Parathyroid adenoma (tissue), 2 donors: ENCODE measurements around the gene PRCC.

Experiments used
- H2AFZ ChIP-seq: fragments of 300-600 bp; sonication (generic); one replicate; pipeline ENCODE4 v1.7.0; 2017; ENCODE audit warnings: antibody characterized with exemption, mild to moderate bottlenecking
- H3K27ac ChIP-seq: fragments of 300-600 bp; sonication (generic); one replicate; pipeline ENCODE4 v1.7.0; 2017
- H3K27me3 ChIP-seq: fragments of 300-600 bp; sonication (generic); one replicate; pipeline ENCODE4 v1.7.0; 2017; ENCODE audit warnings: low read length; ENCODE audit not compliant: control insufficient read depth, insufficient read depth
- H3K36me3 ChIP-seq: fragments of 300-600 bp; sonication (generic); one replicate; pipeline ENCODE4 v1.7.0; 2017; ENCODE audit warnings: low read length; ENCODE audit not compliant: control insufficient read depth, insufficient read depth
- H3K4me1 ChIP-seq: fragments of 300-600 bp; sonication (generic); one replicate; pipeline ENCODE4 v1.7.0; 2017; ENCODE audit warnings: control low read depth
- H3K4me2 ChIP-seq: fragments of 300-600 bp; sonication (generic); one replicate; pipeline ENCODE4 v1.7.0; 2017; ENCODE audit warnings: low read length
- H3K4me3 ChIP-seq: fragments of 300-600 bp; sonication (generic); one replicate; pipeline ENCODE4 v1.7.0; 2017; ENCODE audit warnings: low read depth, low read length
- H3K79me2 ChIP-seq: fragments of 300-600 bp; sonication (generic); one replicate; pipeline ENCODE4 v1.7.0; 2017; ENCODE audit warnings: control low read depth
- H3K9ac ChIP-seq: fragments of 300-600 bp; sonication (generic); one replicate; pipeline ENCODE4 v1.7.0; 2017; ENCODE audit warnings: mild to moderate bottlenecking
- H3K9me3 ChIP-seq: fragments of 300-600 bp; sonication (generic); one replicate; pipeline ENCODE4 v1.7.0; 2017; ENCODE audit warnings: low read length; ENCODE audit not compliant: control insufficient read depth
- TF ChIP-seq, protein P1 (sequence below): fragments of 300-600 bp; sonication (generic); IDR thresholded peaks from one replicate; pipeline ENCODE4 v1.7.0; 2017; ENCODE audit warnings: antibody characterized with exemption, mild to moderate bottlenecking
- donor health status: primary hyperparathyroidism.

The PRCC gene, protein sequence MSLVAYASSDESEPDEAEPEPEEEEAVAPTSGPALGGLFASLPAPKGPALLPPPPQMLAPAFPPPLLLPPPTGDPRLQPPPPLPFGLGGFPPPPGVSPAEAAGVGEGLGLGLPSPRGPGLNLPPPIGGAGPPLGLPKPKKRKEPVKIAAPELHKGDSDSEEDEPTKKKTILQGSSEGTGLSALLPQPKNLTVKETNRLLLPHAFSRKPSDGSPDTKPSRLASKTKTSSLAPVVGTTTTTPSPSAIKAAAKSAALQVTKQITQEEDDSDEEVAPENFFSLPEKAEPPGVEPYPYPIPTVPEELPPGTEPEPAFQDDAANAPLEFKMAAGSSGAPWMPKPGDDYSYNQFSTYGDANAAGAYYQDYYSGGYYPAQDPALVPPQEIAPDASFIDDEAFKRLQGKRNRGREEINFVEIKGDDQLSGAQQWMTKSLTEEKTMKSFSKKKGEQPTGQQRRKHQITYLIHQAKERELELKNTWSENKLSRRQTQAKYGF

DNA sequence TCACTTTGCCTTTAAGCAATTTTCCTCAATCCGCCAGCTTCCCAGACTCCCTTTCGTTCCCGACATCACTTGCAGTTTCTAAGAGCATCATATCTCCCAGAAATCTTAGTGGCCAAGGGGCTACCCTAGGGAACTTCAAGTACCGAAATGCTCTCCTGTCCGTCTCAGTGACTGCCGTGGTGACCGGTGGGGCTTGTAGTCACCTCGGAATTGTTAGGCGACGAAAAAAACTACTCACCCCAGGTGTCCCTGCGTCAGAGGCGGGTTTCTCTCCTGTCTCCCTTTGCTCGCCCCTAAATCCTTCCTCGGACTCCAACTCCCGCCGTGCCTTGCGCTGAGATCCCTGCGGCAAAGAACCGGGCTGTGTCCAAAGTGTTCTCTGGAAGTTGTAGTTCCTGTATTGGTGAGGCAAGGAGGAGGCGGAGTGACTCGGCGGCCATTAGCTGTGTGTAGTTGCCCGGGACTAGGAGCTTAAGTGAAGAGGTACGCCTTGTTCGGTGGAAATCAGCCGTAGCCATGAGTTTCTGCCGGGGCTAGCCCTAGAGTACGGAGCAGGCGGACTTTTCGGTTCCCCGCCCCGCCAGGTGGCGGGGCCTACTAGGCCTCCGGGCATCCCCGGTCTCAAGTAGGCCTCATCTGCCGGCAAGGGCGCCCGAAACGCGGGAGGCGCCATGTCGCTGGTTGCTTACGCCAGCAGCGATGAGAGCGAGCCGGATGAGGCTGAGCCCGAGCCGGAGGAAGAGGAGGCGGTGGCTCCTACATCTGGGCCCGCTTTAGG is at the start of gene PRCC:
Gene PRCC, plus strand, starts transcription at position 435 of the 778 bp plus-strand sequence. Its CDS starts 237 bp downstream, at position 672.
- peak within 1 kb of the TSS; percentile 88 for H3K9ac ChIP-seq

DNA sequence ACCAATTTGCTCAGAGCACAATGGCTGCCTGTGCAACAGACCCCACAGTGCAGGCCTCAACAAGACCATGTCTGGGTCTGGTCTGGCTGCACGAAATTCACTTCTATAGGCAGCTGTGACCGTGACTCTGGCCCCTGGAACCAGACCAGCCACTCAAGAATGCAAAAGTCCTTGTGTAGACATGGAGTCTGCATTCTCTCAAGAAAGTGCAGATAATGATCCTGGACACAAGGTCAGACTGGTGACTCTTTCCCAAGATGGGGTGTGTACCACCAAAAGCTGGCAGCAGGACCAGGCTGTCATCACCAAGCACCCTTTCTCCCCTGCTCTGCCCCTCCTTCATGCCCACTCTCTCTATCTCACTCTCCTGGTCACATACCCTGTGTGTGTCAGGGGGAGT is 46.2 kb upstream of the PRCC start:
- TF ChIP-seq, protein P1, sequence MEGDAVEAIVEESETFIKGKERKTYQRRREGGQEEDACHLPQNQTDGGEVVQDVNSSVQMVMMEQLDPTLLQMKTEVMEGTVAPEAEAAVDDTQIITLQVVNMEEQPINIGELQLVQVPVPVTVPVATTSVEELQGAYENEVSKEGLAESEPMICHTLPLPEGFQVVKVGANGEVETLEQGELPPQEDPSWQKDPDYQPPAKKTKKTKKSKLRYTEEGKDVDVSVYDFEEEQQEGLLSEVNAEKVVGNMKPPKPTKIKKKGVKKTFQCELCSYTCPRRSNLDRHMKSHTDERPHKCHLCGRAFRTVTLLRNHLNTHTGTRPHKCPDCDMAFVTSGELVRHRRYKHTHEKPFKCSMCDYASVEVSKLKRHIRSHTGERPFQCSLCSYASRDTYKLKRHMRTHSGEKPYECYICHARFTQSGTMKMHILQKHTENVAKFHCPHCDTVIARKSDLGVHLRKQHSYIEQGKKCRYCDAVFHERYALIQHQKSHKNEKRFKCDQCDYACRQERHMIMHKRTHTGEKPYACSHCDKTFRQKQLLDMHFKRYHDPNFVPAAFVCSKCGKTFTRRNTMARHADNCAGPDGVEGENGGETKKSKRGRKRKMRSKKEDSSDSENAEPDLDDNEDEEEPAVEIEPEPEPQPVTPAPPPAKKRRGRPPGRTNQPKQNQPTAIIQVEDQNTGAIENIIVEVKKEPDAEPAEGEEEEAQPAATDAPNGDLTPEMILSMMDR: no peak
- no peaks in the 10 kb centered on the region for H3K4me1 ChIP-seq
- no peak overlapping the region for H3K9ac ChIP-seq
- no peak overlapping the region for H2AFZ ChIP-seq
- H3K4me2 ChIP-seq: no peak overlapping the region
- peaks cover 14% of the 10 kb centered on the region for H3K79me2 ChIP-seq
- H3K36me3 ChIP-seq: no peaks in the 10 kb centered on the region
- H3K9me3 ChIP-seq: no peaks in the 10 kb centered on the region
- no peaks in the 10 kb centered on the region for H3K27me3 ChIP-seq
- H3K27ac ChIP-seq: no peak overlapping the region
- H3K4me3 ChIP-seq: no peak overlapping the region

More for the DNA sequence above, at the start of gene PRCC:
- Histone ChIP-seq H3K79me2 (peaks cover 21% of the 10 kb centered on the region), H3K27me3 (no peaks in the 10 kb centered on the region), H3K4me1 (no peaks in the 10 kb centered on the region), H3K4me3 (peak within 1 kb of the TSS; percentile 96), H3K4me2 (peak within 1 kb of the TSS; percentile 77), H3K9me3 (no peaks in the 10 kb centered on the region), H2AFZ (peak within 1 kb of the TSS; percentile 52), H3K36me3 (no peaks in the 10 kb centered on the region), H3K27ac (peak within 1 kb of the TSS; percentile 91)
- TF ChIP-seq, protein P1: no peak

DNA sequence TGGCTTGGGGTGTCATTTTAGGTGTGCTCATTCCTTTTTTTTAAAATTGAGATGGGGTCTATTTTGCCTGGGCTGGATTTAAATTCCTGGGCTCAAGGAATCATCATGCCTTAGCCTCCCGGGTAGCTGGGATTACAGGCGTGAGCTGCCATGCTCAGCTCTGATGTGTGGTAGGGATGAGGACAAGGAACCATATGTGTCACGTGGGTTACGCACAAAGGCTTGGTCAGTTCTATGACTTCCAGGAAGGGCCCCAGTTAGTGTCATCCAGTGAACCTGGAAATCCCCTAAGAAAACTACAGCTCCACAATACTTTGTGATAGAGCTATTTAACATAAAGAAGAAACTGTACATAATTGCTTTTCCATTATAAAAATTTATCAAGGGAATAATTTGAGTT is 45.8 kb upstream of the PRCC start:
- Histone ChIP-seq H3K9me3 (no peaks in the 10 kb centered on the region), H3K9ac (no peak overlapping the region), H3K36me3 (no peaks in the 10 kb centered on the region), H3K4me2 (no peak overlapping the region), H3K27me3 (no peaks in the 10 kb centered on the region), H3K27ac (no peak overlapping the region), H2AFZ (no peak overlapping the region), H3K79me2 (peaks cover 14% of the 10 kb centered on the region), H3K4me3 (no peak overlapping the region), H3K4me1 (no peaks in the 10 kb centered on the region)
- TF ChIP-seq, protein P1: no peak

DNA sequence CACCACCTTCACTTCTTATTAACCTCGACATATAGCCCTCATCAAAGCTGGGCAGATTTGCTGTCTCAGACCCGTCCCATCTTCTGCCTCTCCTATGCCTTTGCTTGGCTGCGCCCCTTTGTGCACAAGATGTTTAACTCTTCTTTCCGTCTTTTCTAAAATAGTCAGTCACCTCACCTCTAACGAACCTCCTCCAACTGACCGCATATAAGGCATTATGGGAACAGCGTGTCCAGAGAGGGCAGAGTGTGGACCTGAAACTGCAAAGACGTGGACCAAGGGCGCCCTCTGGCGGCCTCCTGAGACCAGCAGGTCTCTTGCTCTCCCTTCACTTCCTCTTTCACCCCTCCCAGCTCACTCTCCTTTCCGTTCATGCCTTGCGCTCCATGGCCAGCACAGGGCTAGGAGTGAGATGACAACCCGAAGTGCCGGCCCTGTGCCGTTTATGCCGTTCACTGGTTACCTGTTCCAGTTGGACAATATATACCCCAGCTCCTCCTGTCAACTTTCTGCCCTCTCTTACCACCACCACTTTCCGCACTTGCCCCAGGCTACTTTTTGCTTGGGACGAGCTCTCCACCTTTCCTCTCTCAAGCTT is 41.6 kb upstream of the PRCC start:
- H2AFZ ChIP-seq: no peak overlapping the region
- no peak overlapping the region for H3K9ac ChIP-seq
- no peaks in the 10 kb centered on the region for H3K36me3 ChIP-seq
- peak overlapping the region; percentile 19 for H3K4me3 ChIP-seq
- no peaks in the 10 kb centered on the region for H3K9me3 ChIP-seq
- H3K4me2 ChIP-seq: peak overlapping the region; percentile 63
- no peaks in the 10 kb centered on the region for H3K27me3 ChIP-seq
- TF ChIP-seq, protein P1: peak; percentile 82
- no peaks in the 10 kb centered on the region for H3K4me1 ChIP-seq
- H3K79me2 ChIP-seq: peaks cover 14% of the 10 kb centered on the region
- no peak overlapping the region for H3K27ac ChIP-seq
